Fibroblast of the conjunctiva (primary cell): ENCODE measurements around the gene ZNF831.

Experiments used
- DNase-seq: peaks from one replicate; pipeline ENCODE4 v3.0.0-alpha.2; 2010; ENCODE audit warnings: low read depth

ZNF831 gene

GRCh38 chr20:59157531-59157930 lies 6.1 kb upstream of the ZNF831 start:
- DNase-seq, result no peak

GRCh38 chr20:59157961-59158541 lies 5.6 kb upstream of the ZNF831 start:
- DNase-seq, result no peak

- no peak for DNase-seq
Observed at GRCh38 chr20:59158673-59159072, 4.9 kb upstream of the ZNF831 start.

GRCh38 chr20:59159091-59159490 lies 4.5 kb upstream of the ZNF831 start:
- no peak for DNase-seq

GRCh38 chr20:59159493-59160376 lies 3.9 kb upstream of the ZNF831 start:
- no peak for DNase-seq

- DNase-seq, result no peak
Observed at GRCh38 chr20:59160389-59161115, 3.1 kb upstream of the ZNF831 start.

- no peak for DNase-seq
Observed at GRCh38 chr20:59161721-59162120, 1.9 kb upstream of the ZNF831 start.

- DNase-seq, result no peak
Observed at GRCh38 chr20:59164686-59165391, 1.2 kb downstream of the ZNF831 start.

GRCh38 chr20:59165396-59165795 lies 1.8 kb downstream of the ZNF831 start:
- DNase-seq, result no peak

GRCh38 chr20:59165891-59166709 lies 2.5 kb downstream of the ZNF831 start:
- no peak for DNase-seq

- no peak for DNase-seq
Observed at GRCh38 chr20:59170406-59171349, 7.1 kb downstream of the ZNF831 start.

GRCh38 chr20:59171986-59172385 lies 8.4 kb downstream of the ZNF831 start:
- DNase-seq, result no peak

- DNase-seq, result no peak
Observed at GRCh38 chr20:59173938-59174491, 10.4 kb downstream of the ZNF831 start.

- DNase-seq, result no peak
Observed at GRCh38 chr20:59175002-59175401, 11.4 kb downstream of the ZNF831 start.

- DNase-seq, result no peak
Observed at GRCh38 chr20:59175861-59176260, 12.2 kb downstream of the ZNF831 start.

GRCh38 chr20:59176812-59177211 lies 13.2 kb downstream of the ZNF831 start:
- no peak for DNase-seq

- no peak for DNase-seq
Observed at GRCh38 chr20:59177266-59178250, 13.9 kb downstream of the ZNF831 start.

GRCh38 chr20:59178983-59179595 lies 15.5 kb downstream of the ZNF831 start:
- no peak for DNase-seq
